Effector memory CD8-positive, alpha-beta T cell (primary cell): ENCODE data around the gene SH2D6.
"Not testable (repeated sequence)": the region's sequence is repeated elsewhere in the genome, so short reads cannot be mapped to it uniquely, and the experiment has no call there.

Experiments
- ATAC-seq: fragments of 150-1000 bp; cut with Tn5 transposase; replicated peaks from 2 replicates; pipeline ENCODE4 v1.10.0; 2021; ENCODE audit warnings: mild to moderate bottlenecking, moderate library complexity
- DNase-seq, 3 experiments: peaks; one replicate each; pipeline ENCODE4 v3.0.0; 2021
- H3K27ac Mint-ChIP-seq, 2 donors: one replicate each; pipeline ENCODE4 v1.8.0; 2022; ENCODE audit warnings: mild to moderate bottlenecking in 2 of 2, mixed read lengths in 2 of 2, moderate library complexity in 2 of 2
- H3K27me3 Mint-ChIP-seq, 2 donors: one replicate each; pipeline ENCODE4 v1.8.0; 2022; ENCODE audit warnings: mixed read lengths in 2 of 2
- H3K36me3 Mint-ChIP-seq: one replicate; pipeline ENCODE4 v1.8.0; 2022; ENCODE audit warnings: mild to moderate bottlenecking, moderate library complexity, mixed read lengths; ENCODE audit not compliant: insufficient read depth
- H3K4me1 Mint-ChIP-seq, 2 donors: one replicate each; pipeline ENCODE4 v1.8.0; 2022; ENCODE audit warnings: low read depth in 2 of 2, mixed read lengths in 2 of 2
- H3K4me3 Mint-ChIP-seq, 2 donors: one replicate each; pipeline ENCODE4 v1.8.0; 2022; ENCODE audit warnings: mild to moderate bottlenecking in 2 of 2, mixed read lengths in 2 of 2, moderate library complexity in 2 of 2
- H3K9me3 Mint-ChIP-seq, 2 donors: one replicate each; pipeline ENCODE4 v1.8.0; 2022; ENCODE audit warnings: mixed read lengths in 2 of 2

Gene SH2D6

GRCh38 chr2:85401844-85402243 lies 16.7 kb upstream of the SH2D6 start:
- no peaks in the 10 kb centered on the region for H3K27me3 Mint-ChIP-seq
- H3K4me1 Mint-ChIP-seq: peaks cover 6 to 10% of the 10 kb centered on the region in 2 donors
- peaks cover 6% of the 10 kb centered on the region for H3K36me3 Mint-ChIP-seq
- DNase-seq (no peak), ATAC-seq (no peak)
- H3K4me3 Mint-ChIP-seq: no peak overlapping the region
- H3K9me3 Mint-ChIP-seq: no peaks in the 10 kb centered on the region
- no peak overlapping the region for H3K27ac Mint-ChIP-seq

DNA sequence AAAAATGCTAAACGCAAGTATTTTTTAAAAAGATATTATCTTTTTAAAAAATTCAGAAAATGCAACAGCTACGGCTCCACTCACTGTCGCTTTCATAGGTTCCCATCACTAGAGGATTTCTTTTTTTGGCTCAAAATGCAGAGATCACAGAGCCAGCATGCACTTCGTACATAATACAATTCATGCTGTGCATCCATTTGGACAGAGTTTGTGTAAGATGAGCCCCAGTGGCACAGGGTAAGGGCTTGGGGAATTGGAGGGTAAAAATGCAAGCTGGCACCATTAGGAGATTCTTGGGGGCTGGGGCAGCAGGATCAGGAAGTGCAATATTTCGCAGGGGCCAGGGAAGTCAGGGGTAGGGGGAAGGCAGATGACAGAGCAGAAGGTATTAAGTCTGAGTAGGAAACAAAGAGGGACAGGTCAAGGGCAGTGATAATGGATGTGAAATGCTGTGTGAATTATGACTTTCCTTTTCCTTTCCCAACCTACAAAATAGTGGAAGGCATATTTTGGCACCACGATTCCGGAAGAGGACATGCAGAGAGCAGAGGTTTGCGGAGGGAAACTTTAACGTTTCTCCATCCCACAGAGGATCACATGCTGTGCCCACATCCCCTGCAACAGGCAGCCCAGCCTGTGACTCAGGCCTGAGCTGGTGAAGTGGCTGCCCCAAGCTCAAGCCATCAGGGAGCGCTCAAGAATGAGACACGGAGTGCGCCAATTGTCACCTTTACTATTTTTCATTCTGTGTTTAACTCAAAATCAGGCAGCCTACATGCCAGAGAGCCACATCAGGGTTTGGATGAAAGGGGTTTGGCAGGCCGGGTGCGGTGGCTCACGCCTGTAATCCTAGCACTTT lies 13.1 kb upstream of the SH2D6 start:
- Mint-ChIP-seq H3K9me3 (no peaks in the 10 kb centered on the region), H3K36me3 (peaks cover 6% of the 10 kb centered on the region), H3K27ac (peak overlapping the region; percentile 0 to 68), H3K4me3 (peak overlapping the region; percentile 37 to 44), H3K27me3 (no peaks in the 10 kb centered on the region), H3K4me1 (peaks cover 26 to 34% of the 10 kb centered on the region in 2 donors)
- DNase-seq (peak; percentile 38 to 55 (median 46)), ATAC-seq (peak; percentile 80)

DNA sequence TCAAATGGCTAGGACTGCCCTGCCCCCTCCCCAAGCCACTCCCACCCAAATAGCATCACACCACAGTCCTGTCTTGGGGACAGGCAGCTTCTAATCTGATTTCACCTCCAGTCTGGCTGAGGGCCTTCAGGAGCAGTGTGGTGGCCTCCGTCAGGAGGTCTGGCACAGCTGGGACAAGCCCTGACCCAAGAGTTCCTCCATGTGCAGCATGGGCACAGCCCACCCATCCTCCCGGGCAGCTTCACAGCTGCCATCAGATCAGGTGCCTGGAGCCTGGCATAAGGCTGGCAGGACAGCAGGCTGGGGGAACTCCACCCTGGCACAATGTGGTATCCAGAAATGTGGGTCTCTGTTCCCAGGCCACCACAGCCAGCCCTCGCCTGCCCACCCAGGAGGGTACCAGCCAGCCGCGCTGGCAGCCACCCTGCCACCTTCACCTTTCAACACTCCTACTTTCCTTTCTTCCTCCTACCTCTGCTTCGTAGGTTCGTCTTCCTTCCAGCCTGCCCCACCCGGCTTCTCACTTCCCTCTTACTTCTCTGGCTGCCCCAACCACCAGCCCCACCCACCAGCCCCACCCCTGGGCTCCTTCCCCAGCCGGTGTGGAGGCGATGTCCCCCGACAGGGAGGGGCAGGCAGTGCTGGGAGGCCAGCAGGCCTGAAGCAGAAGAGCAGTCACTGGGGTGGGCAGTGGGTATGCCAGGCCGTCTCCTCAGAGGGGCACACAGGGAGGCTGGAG lies 8.5 kb upstream of the SH2D6 start, which contains the start of gene CAPG:
Gene CAPG, minus strand, starts transcription at position 522 of the 739 bp plus-strand sequence. CDS start 8,221 bp downstream, outside the sequence.
- H3K27me3 Mint-ChIP-seq: peaks cover 0 to 13% of the 10 kb centered on the region in 2 donors
- peak in 1 of 3 experiments; percentile 18 for DNase-seq
- H3K4me1 Mint-ChIP-seq: peaks cover 37 to 44% of the 10 kb centered on the region in 2 donors
- peak within 1 kb of the TSS; percentile 66 to 82 for H3K4me3 Mint-ChIP-seq
- peak; percentile 13 for ATAC-seq
- H3K9me3 Mint-ChIP-seq: no peaks in the 10 kb centered on the region
- peak within 1 kb of the TSS; percentile 69 to 88 for H3K27ac Mint-ChIP-seq
- peaks cover 6% of the 10 kb centered on the region for H3K36me3 Mint-ChIP-seq

- Mint-ChIP-seq H3K4me1 (peaks cover 31 to 41% of the 10 kb centered on the region in 2 donors), H3K36me3 (peaks cover 3% of the 10 kb centered on the region), H3K27ac (peak overlapping the region; percentile 69 to 88), H3K9me3 (no peaks in the 10 kb centered on the region), H3K4me3 (peak overlapping the region; percentile 66 to 82), H3K27me3 (peaks cover 0 to 13% of the 10 kb centered on the region in 2 donors)
- no peak for DNase-seq
- ATAC-seq: no peak
Measured at GRCh38 chr2:85410584-85411404, 7.7 kb upstream of the SH2D6 start.

DNA sequence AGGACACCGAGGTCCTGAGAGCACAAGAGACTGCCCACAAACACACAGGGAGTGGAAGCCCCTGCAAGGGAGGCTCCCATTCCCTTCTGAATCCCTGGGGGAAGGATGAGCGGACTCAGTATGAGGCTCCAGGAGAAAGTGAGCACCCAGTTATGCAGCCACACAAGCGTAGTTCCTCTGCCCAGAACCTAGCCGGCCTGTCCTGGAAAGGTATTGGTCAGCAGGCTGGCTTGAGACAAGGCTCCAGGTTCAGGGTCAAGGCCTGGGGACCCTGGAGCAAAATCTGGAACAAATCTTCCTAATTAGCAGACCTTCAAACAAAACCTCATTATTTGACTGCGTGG lies 7.1 kb upstream of the SH2D6 start:
- H3K9me3 Mint-ChIP-seq: no peaks in the 10 kb centered on the region
- peak overlapping the region in 1 of 2 donors; percentile 82 for H3K4me3 Mint-ChIP-seq
- H3K4me1 Mint-ChIP-seq: peaks cover 31 to 38% of the 10 kb centered on the region in 2 donors
- H3K27me3 Mint-ChIP-seq: peaks cover 0 to 13% of the 10 kb centered on the region in 2 donors
- H3K36me3 Mint-ChIP-seq: no peaks in the 10 kb centered on the region
- DNase-seq (no peak), ATAC-seq (no peak)
- no peak overlapping the region for H3K27ac Mint-ChIP-seq

DNA sequence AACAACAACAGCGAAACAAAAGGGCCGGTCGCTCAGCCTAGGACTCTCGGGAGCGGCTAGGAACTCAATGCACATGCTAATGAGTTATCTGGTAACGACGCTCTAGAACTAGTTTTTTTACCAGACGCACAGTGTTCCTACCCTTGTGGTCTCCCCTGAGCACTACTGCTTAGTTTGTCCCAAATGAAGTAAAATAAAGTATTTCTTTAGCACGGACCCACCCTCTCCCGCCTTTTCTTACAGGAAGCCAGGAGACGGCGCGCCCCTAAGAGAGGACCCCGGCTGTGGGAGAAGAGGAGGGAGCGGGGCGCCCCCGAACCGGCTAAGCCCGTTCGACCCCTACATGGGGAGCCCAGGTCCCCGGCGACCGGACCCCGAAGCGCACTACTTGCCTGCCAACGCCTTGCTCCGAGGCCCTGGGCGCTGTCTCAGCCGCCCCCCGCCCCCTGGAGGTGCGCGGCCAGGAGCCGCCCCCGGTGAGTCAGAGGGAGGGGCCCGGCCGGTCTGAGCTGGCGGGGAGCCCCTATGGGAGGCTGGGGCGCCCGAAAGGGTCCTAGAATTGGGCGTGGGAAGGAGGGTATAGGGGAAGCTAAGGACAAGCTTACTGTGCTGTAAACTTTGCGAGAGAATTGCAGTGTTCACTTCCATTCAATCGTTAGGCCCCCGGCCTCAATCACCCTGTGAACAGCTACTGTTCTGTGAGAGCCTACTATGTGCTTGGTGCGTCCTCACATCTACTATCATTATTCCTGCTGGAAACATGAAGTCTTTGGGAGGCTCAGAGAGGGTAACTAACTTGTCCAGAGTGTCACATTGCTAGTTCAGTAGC lies 4.7 kb upstream of the SH2D6 start:
- Mint-ChIP-seq H3K27me3 (peaks cover 0 to 13% of the 10 kb centered on the region in 2 donors), H3K36me3 (no peaks in the 10 kb centered on the region), H3K27ac (no peak overlapping the region), H3K4me1 (peaks cover 26 to 31% of the 10 kb centered on the region in 2 donors), H3K4me3 (peak overlapping the region; percentile 41 to 58), H3K9me3 (no peaks in the 10 kb centered on the region)
- ATAC-seq (no peak), DNase-seq (no peak)

- peaks cover 0 to 13% of the 10 kb centered on the region in 2 donors for H3K27me3 Mint-ChIP-seq
- H3K27ac Mint-ChIP-seq, H3K36me3 Mint-ChIP-seq, DNase-seq, H3K9me3 Mint-ChIP-seq, ATAC-seq, H3K4me3 Mint-ChIP-seq: not testable (repeated sequence)
- H3K4me1 Mint-ChIP-seq: peaks cover 27 to 31% of the 10 kb centered on the region in 2 donors
Measured at GRCh38 chr2:85414421-85414759, 4.1 kb upstream of the SH2D6 start.

DNA sequence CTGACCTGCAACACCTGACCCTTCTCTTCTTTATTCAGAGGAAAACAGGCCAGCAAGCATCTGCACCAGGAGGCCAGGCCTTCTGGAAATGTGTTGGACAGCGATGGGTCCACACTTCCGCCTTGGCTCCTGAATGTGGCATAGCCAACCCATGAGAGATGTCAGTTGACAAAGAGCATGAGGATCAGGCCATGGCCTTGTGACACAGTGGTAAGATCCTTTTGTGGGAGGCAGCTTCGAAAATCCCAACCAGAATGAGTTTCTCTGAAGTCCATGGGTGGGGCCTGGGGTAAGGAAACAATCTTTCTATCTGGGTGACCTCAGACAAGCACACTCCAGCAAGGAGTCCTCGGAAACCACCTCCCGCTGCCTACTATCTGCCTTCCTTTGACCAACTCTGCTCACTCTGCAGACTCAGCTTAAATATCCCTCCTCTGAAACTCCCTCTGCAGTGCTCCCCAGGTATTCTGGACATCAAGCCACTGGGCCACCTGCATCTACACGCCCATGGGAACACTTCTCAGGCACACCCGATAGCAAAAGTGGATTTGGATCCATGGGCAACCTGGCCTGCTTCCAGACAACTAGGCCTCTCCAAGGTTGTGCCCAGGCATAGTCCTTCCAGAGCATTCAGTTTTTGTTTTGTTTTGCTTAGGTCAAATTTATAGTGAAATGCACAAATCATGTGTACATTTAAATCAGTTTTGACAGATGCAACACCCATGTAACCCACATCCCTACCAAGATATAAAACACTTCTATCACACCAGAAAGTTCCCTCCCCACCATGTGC lies 3.6 kb upstream of the SH2D6 start:
- H3K4me3 Mint-ChIP-seq: no peak overlapping the region
- H3K9me3 Mint-ChIP-seq: no peaks in the 10 kb centered on the region
- no peak for ATAC-seq
- DNase-seq: no peak
- no peak overlapping the region for H3K27ac Mint-ChIP-seq
- H3K4me1 Mint-ChIP-seq: peaks cover 25 to 26% of the 10 kb centered on the region in 2 donors
- peaks cover 0 to 13% of the 10 kb centered on the region in 2 donors for H3K27me3 Mint-ChIP-seq
- no peaks in the 10 kb centered on the region for H3K36me3 Mint-ChIP-seq

GRCh38 chr2:85415980-85416650 lies 2.4 kb upstream of the SH2D6 start:
- DNase-seq (no peak), ATAC-seq (no peak)
- Mint-ChIP-seq H3K27me3 (peaks cover 0 to 13% of the 10 kb centered on the region in 2 donors), H3K27ac (no peak overlapping the region), H3K4me1 (peaks cover 20 to 22% of the 10 kb centered on the region in 2 donors), H3K4me3 (no peak overlapping the region), H3K36me3 (peaks cover 5% of the 10 kb centered on the region), H3K9me3 (no peaks in the 10 kb centered on the region)

- Mint-ChIP-seq H3K4me1 (peaks cover 15 to 18% of the 10 kb centered on the region in 2 donors), H3K36me3 (peaks cover 5% of the 10 kb centered on the region), H3K27me3 (no peaks in the 10 kb centered on the region), H3K9me3 (no peaks in the 10 kb centered on the region), H3K27ac (peak overlapping the region; percentile 96 to 98), H3K4me3 (peak overlapping the region; percentile 92 to 97)
- ATAC-seq (no peak), DNase-seq (no peak)
Measured at GRCh38 chr2:85419009-85419675, 628 bp downstream of the SH2D6 start.
